NB4 (cell line): Measurements from ENCODE around the gene PDXP.
A peak's percentile ranks its signal among the peaks of the same experiment; 100 is the strongest.

Experiments used
- DNase-seq: peaks from one replicate; pipeline ENCODE4 v3.0.0; 2010; ENCODE audit warnings: low read depth
- H3K4me3 ChIP-seq: one replicate; pipeline ENCODE4 v1.5.1; 2011; ENCODE audit warnings: mild to moderate bottlenecking, low read depth, low read length, moderate library complexity
- MYC ChIP-seq: IDR thresholded peaks from 2 replicates; pipeline ENCODE4 v1.6.1; 2011; ENCODE audit warnings: low read depth, low read length
- POLR2A ChIP-seq: IDR thresholded peaks from 2 replicates; pipeline ENCODE4 v1.6.1; 2011; ENCODE audit warnings: mild to moderate bottlenecking; ENCODE audit not compliant: insufficient read length; ENCODE audit errors: extremely low read depth
- TF ChIP-seq, protein P1 (sequence below): IDR thresholded peaks from one replicate; pipeline ENCODE4 v1.5.1; 2012; ENCODE audit warnings: low read depth, low read length
- TF ChIP-seq, protein P2 (sequence below): IDR thresholded peaks from 2 replicates; pipeline ENCODE4 v1.6.1; 2011; ENCODE audit warnings: low read depth, low read length

Gene PDXP

DNA sequence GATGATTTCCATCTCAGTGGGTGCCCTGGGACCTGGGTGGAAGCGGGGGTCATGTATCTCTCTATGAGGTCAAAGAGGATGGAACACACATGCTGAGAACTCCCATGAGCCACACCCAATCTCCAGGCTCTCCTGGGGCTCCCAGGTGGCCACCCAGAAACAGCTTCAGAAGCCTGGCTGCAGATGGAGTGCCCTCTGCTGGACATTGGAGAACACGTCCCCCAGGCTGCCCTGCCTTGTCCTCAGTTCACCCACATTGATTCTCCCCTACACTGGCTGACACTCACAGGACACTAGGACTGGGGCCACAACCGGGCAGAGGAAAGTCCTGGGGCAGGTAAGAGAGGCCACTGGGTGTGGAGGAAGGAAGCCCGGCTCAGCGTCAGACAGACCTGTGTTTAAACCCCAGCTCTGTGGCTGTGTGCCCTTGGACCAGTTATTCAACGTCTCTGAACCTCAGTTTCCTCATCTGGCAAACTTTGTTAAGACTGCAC, 23.1 kb downstream of the PDXP start:
- no peak overlapping the region for H3K4me3 ChIP-seq
- TF ChIP-seq, protein P1, sequence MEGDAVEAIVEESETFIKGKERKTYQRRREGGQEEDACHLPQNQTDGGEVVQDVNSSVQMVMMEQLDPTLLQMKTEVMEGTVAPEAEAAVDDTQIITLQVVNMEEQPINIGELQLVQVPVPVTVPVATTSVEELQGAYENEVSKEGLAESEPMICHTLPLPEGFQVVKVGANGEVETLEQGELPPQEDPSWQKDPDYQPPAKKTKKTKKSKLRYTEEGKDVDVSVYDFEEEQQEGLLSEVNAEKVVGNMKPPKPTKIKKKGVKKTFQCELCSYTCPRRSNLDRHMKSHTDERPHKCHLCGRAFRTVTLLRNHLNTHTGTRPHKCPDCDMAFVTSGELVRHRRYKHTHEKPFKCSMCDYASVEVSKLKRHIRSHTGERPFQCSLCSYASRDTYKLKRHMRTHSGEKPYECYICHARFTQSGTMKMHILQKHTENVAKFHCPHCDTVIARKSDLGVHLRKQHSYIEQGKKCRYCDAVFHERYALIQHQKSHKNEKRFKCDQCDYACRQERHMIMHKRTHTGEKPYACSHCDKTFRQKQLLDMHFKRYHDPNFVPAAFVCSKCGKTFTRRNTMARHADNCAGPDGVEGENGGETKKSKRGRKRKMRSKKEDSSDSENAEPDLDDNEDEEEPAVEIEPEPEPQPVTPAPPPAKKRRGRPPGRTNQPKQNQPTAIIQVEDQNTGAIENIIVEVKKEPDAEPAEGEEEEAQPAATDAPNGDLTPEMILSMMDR, result peak; percentile 86
- no peak for TF ChIP-seq POLR2A
- DNase-seq, result peak; percentile 86

DNA sequence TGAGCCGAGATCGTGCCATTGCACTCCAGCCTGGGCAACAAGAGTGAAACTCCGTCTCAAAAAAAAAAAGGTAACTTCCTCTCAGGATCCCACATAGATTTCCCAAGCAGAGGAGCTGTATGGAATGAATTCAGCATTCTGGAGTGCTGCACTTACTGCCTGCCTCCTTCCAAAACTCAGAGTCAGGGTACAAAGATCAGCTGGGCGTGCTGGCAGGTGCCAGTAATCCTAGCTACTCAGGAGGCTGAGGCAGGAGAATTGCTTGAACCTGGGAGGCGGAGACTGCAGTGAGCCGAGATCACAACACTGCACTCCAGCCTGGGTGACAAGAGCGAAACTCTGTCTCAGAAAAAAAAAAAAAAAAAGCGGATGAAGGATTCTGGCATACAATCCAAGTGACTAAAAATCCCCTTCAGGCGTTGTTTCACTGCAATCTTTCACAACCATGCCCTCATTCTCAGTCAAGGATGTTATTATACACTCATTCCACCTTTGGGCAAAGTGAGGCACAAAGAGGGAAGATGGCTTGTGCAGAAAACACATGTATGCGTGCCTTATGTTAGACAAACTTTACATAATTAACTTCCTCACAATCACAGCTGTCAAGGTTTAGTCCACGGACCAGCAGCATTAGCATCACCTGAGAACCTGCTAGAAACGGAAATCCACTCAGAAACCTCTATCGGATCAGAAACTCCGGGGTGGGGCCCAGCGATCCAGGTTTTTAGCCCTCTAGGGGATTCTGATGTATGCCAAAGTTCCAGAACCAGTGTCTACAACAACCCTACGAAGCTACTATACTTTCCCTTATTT, 26.5 kb downstream of the PDXP start:
- DNase-seq, result no peak
- H3K4me3 ChIP-seq, result no peak overlapping the region
- TF ChIP-seq, protein P1, result no peak
- TF ChIP-seq POLR2A, result no peak
- TF ChIP-seq MYC, result no peak
- TF ChIP-seq, protein P2, sequence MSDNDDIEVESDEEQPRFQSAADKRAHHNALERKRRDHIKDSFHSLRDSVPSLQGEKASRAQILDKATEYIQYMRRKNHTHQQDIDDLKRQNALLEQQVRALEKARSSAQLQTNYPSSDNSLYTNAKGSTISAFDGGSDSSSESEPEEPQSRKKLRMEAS, result no peak

DNA sequence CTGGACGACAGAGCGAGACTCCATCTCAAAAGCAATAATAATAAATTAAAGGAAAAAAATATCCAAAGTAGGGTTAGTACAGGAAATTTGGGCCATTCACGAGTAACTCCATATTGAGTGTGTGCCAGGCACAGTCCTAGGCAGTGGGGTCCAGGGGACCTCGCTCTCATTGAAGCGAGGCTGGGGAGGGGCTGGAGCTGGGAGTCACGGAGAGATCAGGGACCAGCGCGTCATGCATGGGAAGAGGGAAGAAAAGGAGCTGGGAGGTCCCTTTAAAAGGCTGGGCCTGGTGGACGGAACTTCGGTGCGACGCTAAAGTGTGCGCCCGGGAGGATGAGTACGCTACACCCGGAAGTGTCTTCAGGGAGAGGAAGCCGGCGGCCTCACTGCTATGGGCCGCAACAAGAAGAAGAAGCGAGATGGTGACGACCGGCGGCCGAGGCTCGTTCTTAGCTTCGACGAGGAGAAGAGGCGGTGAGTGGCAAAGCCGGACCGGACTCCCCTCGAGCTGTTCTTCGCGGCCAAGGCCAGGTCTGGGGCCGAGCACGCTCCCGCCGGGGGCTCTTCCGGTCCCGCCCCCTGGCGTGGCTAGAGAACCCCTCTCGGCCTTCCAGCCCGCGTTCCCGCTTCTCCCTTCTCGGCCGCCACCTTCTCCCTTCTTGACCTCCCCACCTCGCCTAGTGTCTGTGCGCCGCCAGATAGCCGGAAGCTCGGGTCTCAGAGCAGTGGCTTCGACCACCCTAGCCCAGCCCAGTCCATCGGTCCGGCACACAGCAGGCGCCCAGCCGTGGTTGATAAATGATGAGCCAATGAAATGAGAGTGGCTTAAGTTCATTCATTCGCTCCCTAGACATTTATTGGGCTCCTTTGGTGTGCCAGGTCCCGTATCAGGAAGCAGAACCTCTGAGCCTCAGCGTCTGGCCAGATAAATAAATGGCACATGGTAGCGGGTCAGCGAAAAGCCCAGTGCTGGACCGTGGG, 27.8 kb downstream of the PDXP start, which contains the start of gene NOL12:
Gene NOL12, plus strand, starts transcription at position 342 of the 981 bp plus-strand sequence. Its CDS starts 50 bp downstream, at position 392.
- H3K4me3 ChIP-seq, result peak within 1 kb of the TSS; percentile 86
- TF ChIP-seq, protein P2, result peak; percentile 63
- TF ChIP-seq, protein P1, result no peak
- peak; percentile 70 for TF ChIP-seq MYC
- DNase-seq, result peak; percentile 91

DNA sequence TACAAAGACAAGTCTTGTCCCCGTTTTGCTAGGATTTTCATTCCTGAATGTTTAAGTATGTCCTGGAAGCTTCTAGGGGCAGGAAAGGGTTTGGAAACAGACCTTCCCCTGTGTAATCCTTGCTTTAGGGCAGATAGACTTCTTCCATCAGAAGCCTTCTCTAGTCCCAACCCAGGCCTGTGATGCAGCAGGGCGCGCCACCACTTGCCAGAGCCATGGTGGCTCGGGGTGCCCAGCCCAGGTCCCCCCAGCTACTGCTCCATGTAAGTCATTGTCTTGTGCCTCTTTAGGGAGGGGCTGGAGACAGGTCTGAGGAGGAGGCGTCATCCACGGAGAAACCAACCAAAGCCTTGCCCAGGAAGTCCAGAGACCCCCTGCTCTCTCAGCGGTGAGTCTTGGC, 31.9 kb downstream of the PDXP start:
- no peak for DNase-seq
- TF ChIP-seq, protein P2, result no peak
- no peak for TF ChIP-seq POLR2A
- no peak for TF ChIP-seq MYC
- TF ChIP-seq, protein P1, result no peak
- no peak overlapping the region for H3K4me3 ChIP-seq

DNA sequence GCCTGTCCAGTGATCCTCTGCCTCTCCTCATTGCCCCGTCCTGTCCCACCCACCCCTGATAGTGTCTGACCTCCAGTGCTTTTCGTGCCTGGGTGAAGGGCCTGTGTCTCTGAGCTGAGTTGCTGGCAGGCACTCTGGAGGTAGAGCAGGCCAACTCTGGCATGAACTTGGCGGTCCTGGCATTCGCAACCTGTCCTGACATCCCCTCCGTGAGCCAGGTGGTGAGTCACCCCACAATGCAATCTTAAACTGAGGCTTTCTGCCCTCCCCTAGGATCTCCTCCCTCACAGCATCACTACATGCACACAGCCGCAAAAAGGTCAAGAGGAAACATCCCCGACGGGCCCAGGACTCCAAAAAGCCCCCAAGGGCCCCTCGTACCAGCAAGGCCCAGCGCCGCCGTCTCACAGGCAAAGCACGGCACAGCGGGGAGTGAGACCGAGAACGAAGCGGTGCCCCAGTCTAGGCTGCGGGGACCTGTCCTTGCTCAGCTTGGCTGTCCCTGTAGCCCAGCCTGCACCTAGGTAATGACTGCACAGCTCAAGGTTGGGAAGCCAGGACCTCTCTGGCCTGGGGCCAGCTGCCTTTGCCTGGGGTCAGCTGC, 32.5 kb downstream of the PDXP start:
- TF ChIP-seq POLR2A (no peak), MYC (no peak)
- TF ChIP-seq, protein P2, result no peak
- TF ChIP-seq, protein P1, result no peak
- no peak overlapping the region for H3K4me3 ChIP-seq
- DNase-seq, result no peak
